Activated T-helper 17 cell treated with anti-CD3 and anti-CD28 coated beads, Interleukin-2, amount 50 U/mL, for 72 hours (primary cell): ENCODE results near the gene COMTD1. TPM values are rescaled to one million over a fixed set of nuclear protein-coding genes. Genes with fewer than 3 reads are reported as not detected.

Source experiments
- ATAC-seq: fragments of 150-1000 bp; cut with Tn5 transposase; replicated peaks from 2 replicates; pipeline ENCODE4 v1.10.0; 2021; ENCODE audit warnings: mild to moderate bottlenecking, moderate library complexity
- H3K27ac Mint-ChIP-seq: one replicate; pipeline ENCODE4 v1.8.0; 2022; ENCODE audit warnings: mixed read lengths
- H3K27me3 Mint-ChIP-seq: one replicate; pipeline ENCODE4 v1.8.0; 2022; ENCODE audit warnings: mixed read lengths
- H3K36me3 Mint-ChIP-seq: one replicate; pipeline ENCODE4 v1.8.0; 2022; ENCODE audit warnings: low read depth, mild to moderate bottlenecking, mixed read lengths
- H3K4me1 Mint-ChIP-seq: one replicate; pipeline ENCODE4 v1.8.0; 2022; ENCODE audit warnings: mixed read lengths
- H3K4me3 Mint-ChIP-seq: one replicate; pipeline ENCODE4 v1.8.0; 2022; ENCODE audit warnings: mild to moderate bottlenecking, mixed read lengths
- H3K9me3 Mint-ChIP-seq: one replicate; pipeline ENCODE4 v1.8.0; 2022; ENCODE audit warnings: mixed read lengths
- total RNA-seq, 2 donors: library from RNA; stranded (reverse); gene quantifications; one replicate each; pipeline ENCODE4 v1.2.3, GENCODE V29; 2022

COMTD1 gene
- 10 to 100 TPM; 29.4 to 50.9 TPM for total RNA-seq

- Mint-ChIP-seq H3K9me3 (no peaks in the 10 kb centered on the region), H3K27ac (peak within 1 kb of the TSS; percentile 89), H3K27me3 (no peaks in the 10 kb centered on the region), H3K4me3 (peak within 1 kb of the TSS; percentile 74), H3K36me3 (peaks cover 34% of the 10 kb centered on the region), H3K4me1 (peaks cover 10% of the 10 kb centered on the region)
- peak; percentile 76 for ATAC-seq
Measured at GRCh38 chr10:75235375-75236177, at the start of gene COMTD1. COMTD1 (minus strand) TSS chr10:75235957; CDS start chr10:75235928, 29 bp downstream.

DNA sequence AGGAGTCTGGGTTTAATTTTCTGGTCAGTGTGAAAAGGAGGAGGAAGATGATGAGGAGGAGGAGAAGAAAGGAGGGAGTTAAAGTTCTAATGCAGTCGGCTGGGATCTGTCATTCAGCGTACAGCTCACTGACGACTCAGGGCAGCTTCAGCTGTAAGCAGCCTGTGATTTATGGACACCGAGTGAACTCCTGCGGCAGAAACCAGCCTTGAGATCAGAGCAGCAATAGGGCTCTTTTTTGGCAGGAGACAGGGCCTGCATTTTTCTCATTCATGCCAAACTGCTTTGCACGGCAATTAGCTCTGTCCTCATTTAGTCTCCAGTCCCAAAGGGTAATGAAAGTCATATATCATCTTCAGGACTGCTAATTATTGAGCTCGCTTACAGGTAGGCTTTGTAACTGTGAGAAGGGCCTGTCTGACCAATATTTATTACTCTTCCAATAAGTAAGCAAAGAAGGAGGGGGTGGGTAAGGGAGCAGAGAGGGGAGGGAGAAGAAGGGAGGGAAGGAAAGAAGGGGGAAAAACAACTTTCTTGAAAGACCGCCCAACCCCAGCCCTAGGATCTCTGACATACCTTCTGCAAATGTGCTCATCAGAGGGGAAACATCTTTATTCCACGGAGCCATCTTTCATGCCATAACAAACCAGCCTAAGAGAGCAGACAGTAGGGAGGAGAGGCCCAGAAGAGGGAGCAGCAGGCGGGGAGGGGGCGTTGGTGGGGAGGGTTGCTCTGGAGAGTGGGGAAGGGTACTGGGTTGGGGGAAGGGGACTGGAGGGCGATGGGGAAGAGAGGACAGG, 48.1 kb upstream of the COMTD1 start:
- peaks cover 21% of the 10 kb centered on the region for H3K27me3 Mint-ChIP-seq
- H3K36me3 Mint-ChIP-seq = no peaks in the 10 kb centered on the region
- no peaks in the 10 kb centered on the region for H3K4me1 Mint-ChIP-seq
- H3K4me3 Mint-ChIP-seq = no peak overlapping the region
- no peak overlapping the region for H3K27ac Mint-ChIP-seq
- H3K9me3 Mint-ChIP-seq = no peaks in the 10 kb centered on the region
- no peak for ATAC-seq

DNA sequence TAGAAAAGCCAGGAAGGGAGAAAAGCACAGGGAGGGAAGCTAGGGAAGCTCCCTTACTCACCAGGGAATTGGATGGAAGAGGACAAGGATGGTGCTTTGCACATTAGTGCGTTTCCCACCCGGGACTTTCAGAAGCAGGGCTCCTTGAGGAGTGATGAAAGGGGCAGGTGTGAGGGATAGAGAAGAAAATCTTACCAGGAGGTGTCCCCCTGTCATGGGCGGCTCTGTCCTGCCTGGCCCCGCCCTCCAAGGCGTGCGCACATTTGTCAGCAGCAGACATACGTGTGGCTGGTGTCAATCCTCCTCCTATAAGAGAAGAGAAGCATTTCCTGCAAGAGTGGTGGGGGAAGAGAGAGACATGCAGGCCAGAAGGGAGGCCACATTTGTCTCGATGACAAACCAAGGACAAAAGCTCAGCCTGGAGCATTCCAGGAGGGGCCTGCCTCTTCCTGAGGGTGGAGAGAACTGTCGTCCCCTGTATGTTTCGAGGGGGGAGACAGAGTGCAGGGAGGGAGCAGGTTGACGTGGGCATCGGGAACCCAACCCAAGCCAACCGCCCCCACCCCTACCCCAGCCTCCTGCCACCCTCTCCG, 47.4 kb upstream of the COMTD1 start:
- Mint-ChIP-seq H3K4me3 (no peak overlapping the region), H3K27ac (no peak overlapping the region), H3K9me3 (no peaks in the 10 kb centered on the region), H3K4me1 (no peaks in the 10 kb centered on the region), H3K36me3 (no peaks in the 10 kb centered on the region), H3K27me3 (peaks cover 21% of the 10 kb centered on the region)
- ATAC-seq = no peak

DNA sequence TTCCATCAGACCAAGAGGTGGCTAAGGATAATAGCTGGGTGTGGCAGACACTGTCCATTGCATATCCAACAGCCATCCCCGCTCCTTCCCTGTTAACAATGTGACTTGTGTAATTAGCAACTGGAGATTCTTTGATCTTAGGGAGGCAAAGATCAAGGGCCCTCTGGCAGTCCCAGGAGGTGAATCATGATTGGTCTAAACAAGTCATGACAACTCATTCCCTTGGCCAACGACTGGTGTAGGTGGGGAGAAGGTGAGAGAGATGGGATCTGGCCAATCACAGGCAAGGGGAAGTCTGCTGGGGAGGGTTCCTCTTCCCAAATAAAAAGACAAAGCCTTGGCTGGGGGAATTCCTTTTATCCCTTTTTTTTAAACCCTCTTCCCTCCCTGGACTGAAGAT, 46.2 kb upstream of the COMTD1 start:
- H3K9me3 Mint-ChIP-seq = no peaks in the 10 kb centered on the region
- H3K36me3 Mint-ChIP-seq = no peaks in the 10 kb centered on the region
- H3K27me3 Mint-ChIP-seq = peaks cover 11% of the 10 kb centered on the region
- H3K4me1 Mint-ChIP-seq = no peaks in the 10 kb centered on the region
- no peak overlapping the region for H3K4me3 Mint-ChIP-seq
- no peak overlapping the region for H3K27ac Mint-ChIP-seq
- no peak for ATAC-seq

DNA sequence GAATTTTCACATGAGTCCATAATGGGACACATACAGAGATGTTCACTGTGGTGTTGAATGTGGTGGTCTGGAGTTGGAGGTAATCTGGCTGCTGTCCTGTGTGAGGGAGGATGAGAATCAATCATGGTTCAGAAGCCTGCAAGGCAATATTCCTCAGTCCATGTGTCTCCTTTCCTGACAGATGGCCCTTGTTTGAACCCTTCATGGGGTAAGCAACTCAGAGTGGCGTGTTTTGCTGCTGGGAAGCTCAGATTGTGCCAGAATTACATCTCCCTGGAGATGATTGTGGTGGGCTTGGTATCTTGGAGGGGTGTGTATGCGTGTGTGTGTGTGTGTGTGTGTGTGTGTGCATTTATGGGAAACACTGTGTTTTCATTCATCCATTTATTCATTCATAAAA, 44.5 kb upstream of the COMTD1 start:
- H3K27me3 Mint-ChIP-seq = peaks cover 7% of the 10 kb centered on the region
- no peak overlapping the region for H3K4me3 Mint-ChIP-seq
- H3K36me3 Mint-ChIP-seq = no peaks in the 10 kb centered on the region
- no peak overlapping the region for H3K27ac Mint-ChIP-seq
- no peak for ATAC-seq
- H3K4me1 Mint-ChIP-seq = no peaks in the 10 kb centered on the region
- no peaks in the 10 kb centered on the region for H3K9me3 Mint-ChIP-seq

GRCh38 chr10:75276069-75276872, 40.5 kb upstream of the COMTD1 start:
- no peaks in the 10 kb centered on the region for H3K36me3 Mint-ChIP-seq
- no peak overlapping the region for H3K4me3 Mint-ChIP-seq
- no peaks in the 10 kb centered on the region for H3K27me3 Mint-ChIP-seq
- no peak for ATAC-seq
- no peak overlapping the region for H3K27ac Mint-ChIP-seq
- no peaks in the 10 kb centered on the region for H3K4me1 Mint-ChIP-seq
- H3K9me3 Mint-ChIP-seq = no peaks in the 10 kb centered on the region

GRCh38 chr10:75272896-75273295, 37.1 kb upstream of the COMTD1 start:
- H3K9me3 Mint-ChIP-seq = no peaks in the 10 kb centered on the region
- no peaks in the 10 kb centered on the region for H3K27me3 Mint-ChIP-seq
- no peak for ATAC-seq
- H3K27ac Mint-ChIP-seq = no peak overlapping the region
- H3K4me3 Mint-ChIP-seq = no peak overlapping the region
- no peaks in the 10 kb centered on the region for H3K4me1 Mint-ChIP-seq
- no peaks in the 10 kb centered on the region for H3K36me3 Mint-ChIP-seq

DNA sequence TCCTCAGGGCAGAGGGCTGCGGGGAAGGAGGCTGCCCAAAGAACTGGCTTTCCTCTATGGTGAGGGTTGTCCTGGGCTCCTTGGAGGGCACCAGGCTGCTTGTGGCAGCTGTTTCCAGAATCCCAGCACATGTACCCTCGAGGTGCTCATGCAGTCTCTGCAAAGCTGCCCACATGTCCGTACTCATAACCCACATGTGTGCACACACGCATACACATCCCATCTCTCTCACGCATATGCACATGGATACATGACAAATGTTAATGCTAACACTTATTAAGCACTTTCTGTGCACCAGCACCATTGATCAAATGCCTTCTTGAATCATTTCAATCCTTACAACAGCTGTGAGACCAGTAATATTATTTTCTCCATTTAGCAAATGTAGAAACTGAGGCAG, 36.3 kb upstream of the COMTD1 start:
- ATAC-seq = no peak
- Mint-ChIP-seq H3K27ac (no peak overlapping the region), H3K27me3 (no peaks in the 10 kb centered on the region), H3K9me3 (no peaks in the 10 kb centered on the region), H3K4me1 (no peaks in the 10 kb centered on the region), H3K4me3 (no peak overlapping the region), H3K36me3 (no peaks in the 10 kb centered on the region)

DNA sequence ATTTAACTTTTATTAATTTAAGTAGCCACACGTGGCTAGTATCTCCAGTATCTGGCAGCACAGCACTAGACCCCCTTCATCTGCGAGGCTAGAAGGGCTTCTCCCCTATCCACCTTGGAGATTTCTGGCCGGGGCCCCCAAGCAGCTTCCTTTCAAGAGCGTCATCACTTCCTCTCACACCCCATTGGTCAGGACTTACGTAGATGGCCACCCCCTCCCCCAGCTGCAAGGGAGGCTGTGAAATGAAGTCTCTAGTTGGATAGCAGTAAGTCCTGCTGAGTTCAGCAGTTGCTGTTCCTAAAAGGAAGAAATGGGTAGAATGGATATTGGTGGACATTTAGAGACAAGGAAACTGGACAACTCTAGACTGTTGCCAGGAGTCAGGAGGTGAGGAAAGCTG, 33.8 kb upstream of the COMTD1 start:
- no peaks in the 10 kb centered on the region for H3K9me3 Mint-ChIP-seq
- no peaks in the 10 kb centered on the region for H3K27me3 Mint-ChIP-seq
- H3K27ac Mint-ChIP-seq = no peak overlapping the region
- no peak for ATAC-seq
- no peaks in the 10 kb centered on the region for H3K4me1 Mint-ChIP-seq
- no peaks in the 10 kb centered on the region for H3K36me3 Mint-ChIP-seq
- no peak overlapping the region for H3K4me3 Mint-ChIP-seq

- ATAC-seq = no peak
- H3K4me1 Mint-ChIP-seq = no peaks in the 10 kb centered on the region
- H3K27me3 Mint-ChIP-seq = no peaks in the 10 kb centered on the region
- H3K36me3 Mint-ChIP-seq = no peaks in the 10 kb centered on the region
- H3K4me3 Mint-ChIP-seq = no peak overlapping the region
- no peaks in the 10 kb centered on the region for H3K9me3 Mint-ChIP-seq
- no peak overlapping the region for H3K27ac Mint-ChIP-seq
Measured at GRCh38 chr10:75266945-75267344, 31.2 kb upstream of the COMTD1 start.

DNA sequence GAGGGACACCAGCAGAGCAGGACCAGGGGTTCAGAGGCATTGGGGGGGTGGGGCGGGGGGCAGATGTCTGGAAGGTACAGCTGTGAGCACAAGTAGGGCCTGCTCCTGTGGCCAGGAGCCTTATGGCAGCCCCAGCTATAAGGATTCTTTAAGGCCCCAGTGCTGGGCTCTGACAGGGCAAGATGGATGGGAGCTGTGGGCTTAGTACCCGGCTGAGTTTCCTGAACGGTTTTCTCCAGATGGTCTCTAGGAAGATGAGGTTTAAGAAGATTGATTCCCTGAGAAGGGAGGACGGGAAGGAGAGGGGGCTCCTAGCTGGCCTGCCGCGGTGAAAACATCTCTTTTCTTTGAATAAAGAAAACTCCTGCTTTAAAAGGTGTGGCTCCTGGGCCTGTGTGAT, 30.1 kb upstream of the COMTD1 start:
- H3K27ac Mint-ChIP-seq = no peak overlapping the region
- no peaks in the 10 kb centered on the region for H3K4me1 Mint-ChIP-seq
- H3K9me3 Mint-ChIP-seq = no peaks in the 10 kb centered on the region
- no peak for ATAC-seq
- H3K27me3 Mint-ChIP-seq = no peaks in the 10 kb centered on the region
- H3K4me3 Mint-ChIP-seq = no peak overlapping the region
- no peaks in the 10 kb centered on the region for H3K36me3 Mint-ChIP-seq

DNA sequence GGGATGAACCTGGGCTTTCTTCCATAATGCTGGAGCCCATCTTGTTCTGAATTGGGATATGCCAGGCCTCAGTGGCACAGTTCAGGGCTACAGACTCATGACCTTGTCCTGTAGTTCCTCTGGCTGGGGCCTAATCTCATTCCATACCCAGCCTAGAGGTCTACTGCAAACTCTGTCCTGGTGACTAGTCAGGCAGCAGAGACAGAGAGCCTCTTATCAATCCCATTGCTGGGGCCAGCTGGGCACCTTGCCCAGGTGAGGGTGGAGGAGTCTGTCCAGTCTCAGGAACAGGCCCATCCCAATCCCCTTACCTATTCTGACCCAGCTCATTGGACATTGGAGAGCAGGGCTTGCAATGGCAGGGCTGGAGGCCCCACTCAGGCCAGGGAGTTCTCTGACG, 28.0 kb upstream of the COMTD1 start:
- Mint-ChIP-seq H3K27me3 (no peaks in the 10 kb centered on the region), H3K36me3 (no peaks in the 10 kb centered on the region), H3K9me3 (no peaks in the 10 kb centered on the region), H3K4me3 (no peak overlapping the region), H3K27ac (no peak overlapping the region), H3K4me1 (no peaks in the 10 kb centered on the region)
- ATAC-seq = no peak

GRCh38 chr10:75261813-75262705, 26.3 kb upstream of the COMTD1 start:
- H3K27ac Mint-ChIP-seq = no peak overlapping the region
- H3K4me3 Mint-ChIP-seq = no peak overlapping the region
- no peaks in the 10 kb centered on the region for H3K36me3 Mint-ChIP-seq
- ATAC-seq = no peak
- H3K9me3 Mint-ChIP-seq = no peaks in the 10 kb centered on the region
- H3K4me1 Mint-ChIP-seq = no peaks in the 10 kb centered on the region
- H3K27me3 Mint-ChIP-seq = no peaks in the 10 kb centered on the region
